RWPE2 (cell line): ENCODE measurements around the gene CD8A.

Experiments used
- ATAC-seq: fragments of 200-7000 bp; cut with Tn5 transposase; 3 replicates; pipeline ENCODE4 v1.9.1; 2021; ENCODE audit warnings: low read depth
- DNase-seq: peaks from one replicate; pipeline ENCODE4 v3.0.0-alpha.2; 2020; ENCODE audit warnings: low spot score
- H3K27ac ChIP-seq: fragments of 450-650 bp; 2 replicates; pipeline ENCODE4 v1.5.1; 2017; ENCODE audit warnings: mild to moderate bottlenecking; ENCODE audit not compliant: poor library complexity, severe bottlenecking
- H3K27me3 ChIP-seq: fragments of 250-450 bp; sonication (Bioruptor Pico); 2 replicates; pipeline ENCODE4 v1.5.1; 2021; ENCODE audit warnings: mild to moderate bottlenecking, moderate library complexity; ENCODE audit not compliant: insufficient read depth, poor library complexity, severe bottlenecking
- H3K36me3 ChIP-seq: fragments of 250-450 bp; sonication (Bioruptor Pico); 2 replicates; pipeline ENCODE4 v1.5.1; 2020; ENCODE audit warnings: low read depth, mild to moderate bottlenecking, moderate library complexity
- H3K4me1 ChIP-seq: fragments of 250-450 bp; sonication (Bioruptor Pico); 2 replicates; pipeline ENCODE4 v1.5.1; 2021; ENCODE audit warnings: mild to moderate bottlenecking, moderate library complexity; ENCODE audit not compliant: insufficient read depth, poor library complexity, severe bottlenecking
- H3K4me3 ChIP-seq: fragments of 250-450 bp; sonication (Bioruptor Pico); 2 replicates; pipeline ENCODE4 v1.5.1; 2021; ENCODE audit warnings: mild to moderate bottlenecking, moderate library complexity; ENCODE audit not compliant: severe bottlenecking
- H3K9me3 ChIP-seq: fragments of 250-450 bp; sonication (Bioruptor Pico); 2 replicates; pipeline ENCODE4 v1.5.1; 2021; ENCODE audit warnings: mild to moderate bottlenecking, moderate library complexity; ENCODE audit not compliant: severe bottlenecking
- TF ChIP-seq, protein P1 (sequence below): fragments of 450-650 bp; IDR thresholded peaks from one replicate; pipeline ENCODE4 v1.5.1; 2017; ENCODE audit warnings: mild to moderate bottlenecking, moderate library complexity; ENCODE audit not compliant: poor library complexity, severe bottlenecking

Gene CD8A

DNA sequence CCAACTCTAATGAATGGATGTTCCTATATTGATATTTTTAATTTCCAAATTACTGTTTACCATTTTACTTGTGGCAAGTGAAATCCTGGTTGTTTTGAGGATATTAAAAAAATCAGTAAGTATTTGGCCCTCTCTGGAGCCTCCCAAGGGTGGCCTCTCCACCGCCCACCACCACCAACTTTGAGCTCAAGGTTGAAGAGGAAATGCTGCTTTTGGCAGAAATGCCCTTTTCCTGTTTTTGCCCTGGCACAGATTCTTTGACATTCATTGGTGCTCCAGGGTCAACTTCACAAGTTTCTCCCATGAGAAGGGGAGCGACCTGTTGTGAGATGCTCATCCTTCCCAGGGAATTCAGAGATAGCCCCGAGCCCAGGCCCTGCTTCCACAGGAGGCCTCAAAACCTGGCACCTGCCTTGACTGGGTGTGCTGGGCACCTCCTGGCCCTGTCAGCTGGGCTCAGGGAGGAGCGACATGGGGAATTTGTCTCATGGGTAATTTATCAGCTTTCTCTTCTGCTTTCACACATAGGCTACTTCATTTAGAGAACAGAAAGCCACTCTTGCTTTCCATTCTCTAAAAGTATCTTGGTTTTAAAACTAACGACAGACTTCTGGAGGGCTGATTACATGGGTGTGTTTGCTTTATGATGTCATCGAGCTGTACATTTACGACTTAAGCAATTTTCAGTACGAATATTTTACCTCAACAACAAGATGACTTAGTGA lies 6.9 kb downstream of the CD8A start:
- ATAC-seq: no peak
- Histone ChIP-seq H3K4me3 (no peak overlapping the region), H3K9me3 (no peaks in the 10 kb centered on the region), H3K27me3 (peaks cover 16% of the 10 kb centered on the region), H3K27ac (no peak overlapping the region), H3K4me1 (no peaks in the 10 kb centered on the region), H3K36me3 (no peaks in the 10 kb centered on the region)
- TF ChIP-seq, protein P1, sequence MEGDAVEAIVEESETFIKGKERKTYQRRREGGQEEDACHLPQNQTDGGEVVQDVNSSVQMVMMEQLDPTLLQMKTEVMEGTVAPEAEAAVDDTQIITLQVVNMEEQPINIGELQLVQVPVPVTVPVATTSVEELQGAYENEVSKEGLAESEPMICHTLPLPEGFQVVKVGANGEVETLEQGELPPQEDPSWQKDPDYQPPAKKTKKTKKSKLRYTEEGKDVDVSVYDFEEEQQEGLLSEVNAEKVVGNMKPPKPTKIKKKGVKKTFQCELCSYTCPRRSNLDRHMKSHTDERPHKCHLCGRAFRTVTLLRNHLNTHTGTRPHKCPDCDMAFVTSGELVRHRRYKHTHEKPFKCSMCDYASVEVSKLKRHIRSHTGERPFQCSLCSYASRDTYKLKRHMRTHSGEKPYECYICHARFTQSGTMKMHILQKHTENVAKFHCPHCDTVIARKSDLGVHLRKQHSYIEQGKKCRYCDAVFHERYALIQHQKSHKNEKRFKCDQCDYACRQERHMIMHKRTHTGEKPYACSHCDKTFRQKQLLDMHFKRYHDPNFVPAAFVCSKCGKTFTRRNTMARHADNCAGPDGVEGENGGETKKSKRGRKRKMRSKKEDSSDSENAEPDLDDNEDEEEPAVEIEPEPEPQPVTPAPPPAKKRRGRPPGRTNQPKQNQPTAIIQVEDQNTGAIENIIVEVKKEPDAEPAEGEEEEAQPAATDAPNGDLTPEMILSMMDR: no peak
- no peak for DNase-seq

DNA sequence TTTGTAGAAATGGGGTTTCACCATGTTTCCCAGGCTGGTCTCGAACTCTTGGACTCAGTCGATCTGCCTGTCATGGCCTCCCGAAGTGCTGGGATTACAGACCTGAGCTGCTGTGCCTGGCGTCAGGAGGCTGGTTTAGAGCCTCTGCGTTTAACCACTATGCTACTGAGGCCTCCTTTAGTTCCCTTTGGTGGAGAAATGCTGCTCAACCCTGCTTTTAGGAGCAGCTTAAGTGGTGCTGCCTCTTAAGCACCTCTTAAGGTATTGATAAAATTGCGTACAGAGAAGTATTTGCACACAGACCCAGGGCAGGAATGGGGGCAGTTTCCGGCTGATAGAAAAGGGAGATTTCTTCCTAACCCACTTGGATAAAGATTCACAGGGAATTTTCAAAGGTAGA lies 8.0 kb downstream of the CD8A start:
- Histone ChIP-seq H3K9me3 (no peaks in the 10 kb centered on the region), H3K4me3 (no peak overlapping the region), H3K27ac (no peak overlapping the region), H3K27me3 (peaks cover 6% of the 10 kb centered on the region), H3K4me1 (no peaks in the 10 kb centered on the region), H3K36me3 (no peaks in the 10 kb centered on the region)
- TF ChIP-seq, protein P1: no peak
- ATAC-seq (no peak), DNase-seq (no peak)

DNA sequence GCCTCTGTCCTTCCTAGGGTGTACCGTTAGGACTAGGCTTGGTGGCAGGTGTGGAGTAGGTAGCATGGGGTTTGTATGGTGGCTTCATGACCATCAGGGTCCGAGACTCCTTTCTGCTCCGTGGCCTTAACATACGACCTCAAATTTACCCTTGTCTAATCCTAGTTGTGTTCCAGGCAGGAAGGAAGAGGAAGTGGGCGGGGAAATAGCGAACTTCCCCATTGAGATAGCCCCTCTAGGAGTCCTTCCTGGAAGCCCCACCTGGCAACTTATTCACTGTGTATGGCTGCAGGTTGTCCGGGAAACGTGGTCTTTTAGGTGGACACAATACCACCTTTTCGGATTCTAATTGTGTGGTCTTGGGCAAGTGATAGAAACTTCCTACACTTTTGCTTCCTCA lies 9.3 kb downstream of the CD8A start:
- Histone ChIP-seq H3K9me3 (no peaks in the 10 kb centered on the region), H3K36me3 (no peaks in the 10 kb centered on the region), H3K27me3 (no peaks in the 10 kb centered on the region), H3K27ac (no peak overlapping the region), H3K4me1 (no peaks in the 10 kb centered on the region), H3K4me3 (no peak overlapping the region)
- no peak for ATAC-seq
- TF ChIP-seq, protein P1: no peak
- no peak for DNase-seq

DNA sequence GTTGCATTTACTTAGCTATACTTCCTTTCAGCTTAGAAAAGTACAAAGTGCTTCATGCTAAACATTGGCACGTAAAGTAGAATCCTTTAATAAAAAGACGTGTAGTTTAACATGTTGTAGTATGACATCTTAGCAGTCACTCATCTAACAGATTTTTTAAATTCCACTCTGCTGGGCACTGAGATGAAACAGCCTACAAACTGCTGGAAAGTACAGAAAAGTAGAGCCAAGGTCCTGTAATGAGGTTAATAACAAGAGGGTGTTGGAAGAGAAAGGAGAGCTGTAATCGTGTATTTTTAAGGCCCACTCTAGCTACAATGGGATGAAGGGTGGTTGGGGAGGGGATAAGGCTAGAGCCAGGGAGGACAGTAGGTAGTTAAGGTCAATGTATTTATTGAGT lies 10.7 kb downstream of the CD8A start:
- H3K36me3 ChIP-seq: 0 out of 2 replicates have a peak, but pooled peaks cover 4% of the 10 kb centered on the region

DNA sequence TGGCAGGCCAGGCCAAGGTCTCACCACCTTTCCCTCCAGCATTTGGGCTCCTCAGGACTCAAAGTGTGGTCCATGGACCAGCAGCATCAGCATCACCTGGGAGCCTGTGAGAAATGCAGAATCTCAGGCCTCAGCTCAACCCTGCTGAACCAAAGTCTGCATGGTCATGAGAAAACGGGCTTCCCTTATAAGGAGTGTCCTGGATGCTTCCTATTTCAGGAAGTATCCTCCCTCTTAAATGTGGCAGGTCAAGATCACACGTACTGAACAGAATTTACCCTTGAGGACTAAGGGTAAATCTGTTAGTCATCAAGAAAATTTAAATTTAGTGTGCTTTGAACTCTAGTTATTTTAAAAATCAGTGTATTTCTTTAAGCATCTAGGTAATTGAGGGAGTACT lies 11.8 kb downstream of the CD8A start:
- Histone ChIP-seq H3K36me3 (peaks cover 11% of the 10 kb centered on the region), H3K9me3 (no peaks in the 10 kb centered on the region), H3K4me3 (no peak overlapping the region), H3K4me1 (no peaks in the 10 kb centered on the region), H3K27me3 (no peaks in the 10 kb centered on the region), H3K27ac (no peak overlapping the region)
- TF ChIP-seq, protein P1: no peak
- ATAC-seq (no peak), DNase-seq (no peak)

More for the DNA sequence above, 10.7 kb downstream of the CD8A start:
- no peaks in the 10 kb centered on the region for H3K27me3 ChIP-seq
- no peaks in the 10 kb centered on the region for H3K9me3 ChIP-seq
- DNase-seq: no peak
- TF ChIP-seq, protein P1: no peak
- H3K4me1 ChIP-seq: no peaks in the 10 kb centered on the region
- H3K4me3 ChIP-seq: no peak overlapping the region
- ATAC-seq: no peak
- no peak overlapping the region for H3K27ac ChIP-seq
